IMR-90 (cell line): ENCODE results near the gene GRIK1. TPM values are rescaled to one million over a fixed set of nuclear protein-coding genes. Genes with fewer than 3 reads are reported as not detected.

Experiments
- ATAC-seq: fragments of 200-7000 bp; cut with Tn5 transposase; 2 replicates; pipeline ENCODE4 v1.9.1; 2020; ENCODE audit warnings: low read depth, mild to moderate bottlenecking, moderate library complexity
- BruUV-seq: library from RNA; stranded (reverse); fragments of 400-500 nt; replicated peaks from 2 replicates; lab custom pipeline; 2021; lab: Mats Ljungman, UMichigan
- CTCF ChIA-PET: fragments of 300-600 bp; formaldehyde crosslinking; extraction: SDS; loops from one replicate; lab custom pipeline; 2021; ENCODE audit warnings: antibody characterized with exemption; lab: Yijun Ruan, JAX
- POLR2A ChIA-PET: fragments of 300-600 bp; sonication (Branson Sonifier 250); formaldehyde crosslinking; loops from one replicate; lab custom pipeline; 2022; ENCODE audit warnings: antibody characterized with exemption; ENCODE audit not compliant: unreplicated experiment; lab: Charles Lee
- DNase-seq: peaks from one replicate; pipeline ENCODE4 v3.0.0; 2013
- H2AFZ ChIP-seq: replicated peaks from 2 replicates; pipeline ENCODE3; 2013; ENCODE audit warnings: low read length, mild to moderate bottlenecking; ENCODE audit not compliant: poor library complexity
- H2AK5ac ChIP-seq: 2 replicates; pipeline ENCODE4 v1.6.1; 2013; ENCODE audit warnings: low read depth, low read length, inconsistent platforms
- H2AK9ac ChIP-seq: replicated peaks from 2 replicates; pipeline ENCODE3; 2013; ENCODE audit warnings: mild to moderate bottlenecking, low read depth, low read length, moderate library complexity; ENCODE audit not compliant: poor library complexity
- H2BK120ac ChIP-seq: 2 replicates; pipeline ENCODE4 v1.6.1; 2013; ENCODE audit warnings: low read depth, low read length, inconsistent platforms
- H2BK15ac ChIP-seq: 3 replicates; pipeline ENCODE4 v1.6.1; 2013; ENCODE audit warnings: low read depth, low read length, inconsistent platforms
- H2BK20ac ChIP-seq: 2 replicates; pipeline ENCODE4 v1.6.1; 2013; ENCODE audit warnings: low read depth, mild to moderate bottlenecking, inconsistent platforms, low read length, moderate library complexity
- H2BK5ac ChIP-seq: 2 replicates; pipeline ENCODE4 v1.6.1; 2013; ENCODE audit warnings: mild to moderate bottlenecking, low read depth, low read length, inconsistent platforms; ENCODE audit not compliant: poor library complexity, severe bottlenecking
- H3K14ac ChIP-seq: replicated peaks from 2 replicates; pipeline ENCODE4 v1.6.1; 2013; ENCODE audit warnings: low read depth, low read length, inconsistent platforms
- H3K18ac ChIP-seq: 2 replicates; pipeline ENCODE4 v1.6.1; 2013; ENCODE audit warnings: low read depth, low read length, control low read depth
- H3K23ac ChIP-seq: 2 replicates; pipeline ENCODE4 v1.6.1; 2013; ENCODE audit warnings: low read depth, low read length, inconsistent platforms
- H3K27ac ChIP-seq: 2 replicates; pipeline ENCODE4 v1.5.1; 2013; ENCODE audit warnings: mild to moderate bottlenecking, control low read depth, low read length; ENCODE audit not compliant: insufficient read depth
- H3K27me3 ChIP-seq: 2 replicates; pipeline ENCODE4 v1.6.1; 2013; ENCODE audit warnings: low read length; ENCODE audit not compliant: control insufficient read depth, insufficient read depth
- H3K36me3 ChIP-seq: 2 replicates; pipeline ENCODE4 v1.6.1; 2013; ENCODE audit warnings: low read length, mixed read lengths; ENCODE audit not compliant: control insufficient read depth, insufficient read depth
- H3K4ac ChIP-seq: 2 replicates; pipeline ENCODE4 v1.6.1; 2013; ENCODE audit warnings: low read depth, low read length, inconsistent platforms
- H3K4me1 ChIP-seq: 2 replicates; pipeline ENCODE4 v1.6.1; 2013; ENCODE audit warnings: low read length, mixed read lengths; ENCODE audit not compliant: control insufficient read depth, insufficient read depth
- H3K4me2 ChIP-seq: 2 replicates; pipeline ENCODE4 v1.6.1; 2013; ENCODE audit warnings: low read depth, mild to moderate bottlenecking, control low read depth, low read length, moderate library complexity
- H3K4me3 ChIP-seq: 2 replicates; pipeline ENCODE4 v1.5.1; 2013; ENCODE audit warnings: low read depth, mild to moderate bottlenecking, control low read depth, low read length, moderate library complexity; ENCODE audit not compliant: insufficient read depth
- H3K56ac ChIP-seq: 2 replicates; pipeline ENCODE4 v1.6.1; 2013; ENCODE audit warnings: low read length, inconsistent platforms; ENCODE audit not compliant: insufficient read depth; ENCODE audit errors: extremely low read depth
- H3K79me1 ChIP-seq, 2 experiments: 2 replicates each; pipeline ENCODE4 v1.6.1; 2013; ENCODE audit warnings: low read length in 2 of 2, inconsistent platforms in 1 of 2, low read depth in 1 of 2
- H3K9ac ChIP-seq: 2 replicates; pipeline ENCODE4 v1.6.1; 2013; ENCODE audit warnings: low read depth, low read length, control low read depth
- H3K9me1 ChIP-seq: 2 replicates; pipeline ENCODE4 v1.6.1; 2013; ENCODE audit warnings: low read length, inconsistent platforms; ENCODE audit not compliant: insufficient read depth
- H3K9me3 ChIP-seq: 2 replicates; pipeline ENCODE4 v1.6.1; 2013; ENCODE audit warnings: low read length; ENCODE audit not compliant: control insufficient read depth, insufficient read depth
- H4K20me1 ChIP-seq: 2 replicates; pipeline ENCODE4 v1.6.1; 2013; ENCODE audit warnings: low read length, inconsistent platforms; ENCODE audit not compliant: insufficient read depth
- H4K5ac ChIP-seq: 2 replicates; pipeline ENCODE4 v1.6.1; 2013; ENCODE audit warnings: mild to moderate bottlenecking, low read depth, low read length, control low read depth
- H4K8ac ChIP-seq, 2 experiments: 2 replicates each; pipeline ENCODE4 v1.6.1; 2013; ENCODE audit warnings: low read depth in 2 of 2, low read length in 2 of 2, control low read depth in 1 of 2, inconsistent platforms in 1 of 2
- H4K91ac ChIP-seq: 2 replicates; pipeline ENCODE4 v1.6.1; 2013; ENCODE audit warnings: low read depth, low read length, inconsistent platforms; ENCODE audit not compliant: insufficient read depth
- BHLHE40 ChIP-seq: fragments of 150-350 bp; IDR thresholded peaks from 2 replicates; pipeline ENCODE4 v1.6.1; 2016; ENCODE audit warnings: mild to moderate bottlenecking, low read depth, low read length
- CEBPB ChIP-seq: IDR thresholded peaks from 2 replicates; pipeline ENCODE4 v1.6.1; 2012; ENCODE audit warnings: low read depth, low read length, improper control_type of control experiment
- CHD1 ChIP-seq: IDR thresholded peaks from 2 replicates; pipeline ENCODE4 v1.6.1; 2012; ENCODE audit warnings: low read depth, low read length, improper control_type of control experiment
- CTCF ChIP-seq: conservative IDR thresholded peaks from 2 replicates; pipeline ENCODE4 v1.5.1; 2012; ENCODE audit warnings: mild to moderate bottlenecking, low read depth, low read length, improper control_type of control experiment
- ELK1 ChIP-seq: fragments of 150-350 bp; IDR thresholded peaks from 2 replicates; pipeline ENCODE4 v1.6.1; 2016; ENCODE audit warnings: low read depth, mild to moderate bottlenecking, low read length, moderate library complexity, borderline replicate concordance
- FOS ChIP-seq: fragments of 150-350 bp; IDR thresholded peaks from 2 replicates; pipeline ENCODE4 v1.6.1; 2016; ENCODE audit warnings: low read depth, low read length
- MAFK ChIP-seq: IDR thresholded peaks from 2 replicates; pipeline ENCODE4 v1.6.1; 2012; ENCODE audit warnings: low read depth, low read length, improper control_type of control experiment
- MAZ ChIP-seq: IDR thresholded peaks from 2 replicates; pipeline ENCODE4 v1.6.1; 2012; ENCODE audit warnings: low read depth, mild to moderate bottlenecking, low read length, improper control_type of control experiment, moderate library complexity, borderline replicate concordance
- NFE2L2 ChIP-seq: fragments of 150-350 bp; IDR thresholded peaks from 2 replicates; pipeline ENCODE4 v1.6.1; 2016; ENCODE audit warnings: low read depth, mild to moderate bottlenecking, low read length
- POLR2A ChIP-seq: IDR thresholded peaks from 2 replicates; pipeline ENCODE4 v1.6.1; 2012; ENCODE audit warnings: mild to moderate bottlenecking, low read depth, low read length
- RAD21 ChIP-seq: IDR thresholded peaks from 2 replicates; pipeline ENCODE4 v1.6.1; 2012; ENCODE audit warnings: low read length, improper control_type of control experiment
- RCOR1 ChIP-seq: IDR thresholded peaks from 2 replicates; pipeline ENCODE4 v1.6.1; 2012; ENCODE audit warnings: mild to moderate bottlenecking, low read length, improper control_type of control experiment; ENCODE audit not compliant: insufficient replicate concordance
- RFX5 ChIP-seq: IDR thresholded peaks from 2 replicates; pipeline ENCODE4 v1.8.0; 2012; ENCODE audit warnings: low read depth, mild to moderate bottlenecking, low read length, moderate library complexity
- SMC3 ChIP-seq: fragments of 150-350 bp; IDR thresholded peaks from 2 replicates; pipeline ENCODE4 v1.6.1; 2016; ENCODE audit warnings: low read depth, mild to moderate bottlenecking, antibody characterized with exemption, low read length, moderate library complexity
- USF2 ChIP-seq: fragments of 150-350 bp; IDR thresholded peaks from 2 replicates; pipeline ENCODE4 v1.6.1; 2017; ENCODE audit warnings: mild to moderate bottlenecking, antibody characterized with exemption, low read length, low read depth
- WGBS, 2 experiments: methylation state at CpG; one replicate each; pipeline versions ENCODE4 v1.1.5 to v1.1.7; 2013; ENCODE audit warnings: missing lambda C conversion rate in 2 of 2; ENCODE audit not compliant: insufficient read length in 1 of 2; ENCODE audit errors: extremely low coverage in 2 of 2; 5-methylcytosine and 5-hydroxymethylcytosine counted together
- dilution Hi-C: fragments of 300-500 bp; cut with HindIII; formaldehyde crosslinking; loops from one replicate; pipeline ENCODE4 v1.14.3; 2018; ENCODE audit warnings: low sequenced_read_pairs; ENCODE audit not compliant: unreplicated experiment
- in situ Hi-C: fragments of 300-500 bp; cut with MboI; formaldehyde crosslinking; loops from 3 replicates; pipeline ENCODE4 v1.14.3; 2019; ENCODE audit warnings: low sequenced_read_pairs, inconsistent platforms, mixed read lengths
- intact Hi-C: fragments of 100-400 bp; cut with micrococcal nuclease; formaldehyde crosslinking; loops from 2 replicates; pipeline ENCODE4 v1.10.0; 2022
- polyA plus RNA-seq, 3 experiments: library from polyadenylated mRNA; depleted of rRNA; stranded (reverse); fragments of >200 nt; gene quantifications; 2 replicates each; pipeline ENCODE4 v1.2.3, GENCODE V29; 2012; ENCODE audit warnings: low replicate concordance in 1 of 3
- total RNA-seq: library from RNA; depleted of rRNA; stranded (reverse); fragments of >200 nt; gene quantifications from 2 replicates; pipeline ENCODE4 v1.2.3, GENCODE V29; 2012

GRIK1 gene
- total and polyA plus RNA-seq, 2 of the 4 experiments (the other 2 are of a cell fraction): not detected

- in situ Hi-C loops: no loop called here
- H3K4me2 ChIP-seq: no peak overlapping the region
These were observed 426.3 kb downstream of the GRIK1 start for GRCh38 chr21:29513535-29513934.

More at GRCh38 chr21:29513535-29513934, 426.3 kb downstream of the GRIK1 start:
- no peak overlapping the region for H3K23ac ChIP-seq
- no peak overlapping the region for H2AK5ac ChIP-seq
- no peak overlapping the region for H3K27ac ChIP-seq
- no TSS peak for BruUV-seq
- H4K8ac ChIP-seq: no peak overlapping the region
- POLR2A ChIA-PET: no interaction called here
- DNase-seq: no peak
- no peak overlapping the region for H3K4me3 ChIP-seq
- no peak for ATAC-seq
- no peak overlapping the region for H2BK120ac ChIP-seq
- no peaks in the 10 kb centered on the region for H3K27me3 ChIP-seq
- H3K4me1 ChIP-seq: no peaks in the 10 kb centered on the region
- no peak overlapping the region for H2BK5ac ChIP-seq
- H3K9me1 ChIP-seq: no peaks in the 10 kb centered on the region; the same call in 1 of the 2 replicates
- no peak overlapping the region for H3K14ac ChIP-seq
- H2BK15ac ChIP-seq: no peak overlapping the region
- intact Hi-C loops (no loop called here), dilution Hi-C loops (no loop called here)
- WGBS, 2 experiments: no CpG with 5 or more reads among the region's 1 CpG
- no peak overlapping the region for H3K9ac ChIP-seq
- no peak overlapping the region for H4K5ac ChIP-seq
- H3K36me3 ChIP-seq: no peaks in the 10 kb centered on the region
- H3K4ac ChIP-seq: no peak overlapping the region
- no peak overlapping the region for H4K91ac ChIP-seq
- no peaks in the 10 kb centered on the region for H3K79me1 ChIP-seq
- no peak overlapping the region for H2BK20ac ChIP-seq
- no peak overlapping the region for H2AK9ac ChIP-seq
- peaks cover 6% of the 10 kb centered on the region; the same call in 1 of the 2 replicates for H3K9me3 ChIP-seq
- no peak overlapping the region for H3K18ac ChIP-seq
- H2AFZ ChIP-seq: no peak overlapping the region
- TF ChIP-seq CTCF (no peak), MAFK (no peak), MAZ (no peak), CEBPB (no peak), RAD21 (no peak), RCOR1 (no peak), POLR2A (no peak), FOS (no peak), CHD1 (no peak), ELK1 (no peak), USF2 (no peak), RFX5 (no peak), NFE2L2 (no peak), SMC3 (no peak), BHLHE40 (no peak)
- CTCF ChIA-PET: no interaction called here
- no peaks in the 10 kb centered on the region for H4K20me1 ChIP-seq
- no peak overlapping the region for H3K56ac ChIP-seq
